HCT116 (cell line): ENCODE measurements around the gene PPFIA1. TPM values are rescaled to one million over a fixed set of nuclear protein-coding genes. Genes with fewer than 3 reads are reported as not detected.

Experiments
- ATAC-seq: fragments of 200-7000 bp; cut with Tn5 transposase; 2 replicates; pipeline ENCODE4 v1.9.1; 2020; ENCODE audit warnings: mild to moderate bottlenecking, moderate library complexity
- BruUV-seq: library from RNA; stranded (reverse); fragments of 400-500 nt; replicated peaks from 2 replicates; lab custom pipeline; 2021; lab: Mats Ljungman, UMichigan
- CTCF ChIA-PET: fragments of 300-600 bp; sonication (Branson Sonifier 250); formaldehyde crosslinking; loops from one replicate; lab custom pipeline; 2021; ENCODE audit warnings: antibody characterized with exemption; lab: Charles Lee
- POLR2A ChIA-PET: fragments of 300-600, 350-600 bp; sonication (Branson Sonifier 250); formaldehyde crosslinking; loops from one replicate; lab custom pipeline; 2021; ENCODE audit warnings: antibody characterized with exemption; lab: Charles Lee
- RAD21 ChIA-PET, 2 experiments: fragments of 300-600 bp; sonication (Branson Sonifier 250); formaldehyde crosslinking; loops; one replicate each; lab custom pipeline; 2023; ENCODE audit warnings: low total read pairs in 2 of 2; ENCODE audit not compliant: uncharacterized antibody in 2 of 2, unreplicated experiment in 2 of 2, low non-redundant PET in 1 of 2; lab: Charles Lee
- DNase-seq: peaks from one replicate; pipeline ENCODE4 v3.0.0-alpha.2; 2010; ENCODE audit warnings: low read depth, low spot score
- H2AFZ ChIP-seq: fragments of 200-600 bp; shearing (Covaris generic), sonication (generic); 2 replicates; pipeline ENCODE4 v1.6.1; 2017; ENCODE audit warnings: low read depth, mixed run types, mixed read lengths, antibody characterized with exemption, low read length; ENCODE audit not compliant: poor library complexity, severe bottlenecking
- H3K27ac ChIP-seq: 2 replicates; pipeline ENCODE4 v1.5.1; 2012; ENCODE audit warnings: low read depth, low read length
- H3K27me3 ChIP-seq: fragments of 200-600 bp; sonication (generic); 2 replicates; pipeline ENCODE4 v1.6.1; 2016; ENCODE audit warnings: mixed run types, low read length, mixed read lengths; ENCODE audit not compliant: insufficient read depth
- H3K36me3 ChIP-seq, 2 experiments: fragments of 200-500 bp in 1 of 2; fragments of 200-600 bp in 1 of 2; sonication (Bioruptor generic) in 1 of 2; sonication (generic) in 1 of 2; 2 replicates each; pipeline versions ENCODE4 v1.5.1 to v1.6.1; 2014 to 2016; ENCODE audit warnings: low read length in 2 of 2, inconsistent platforms in 1 of 2, mixed read lengths in 1 of 2, mixed run types in 1 of 2; ENCODE audit not compliant: insufficient read depth in 2 of 2, control insufficient read depth in 1 of 2
- H3K4me1 ChIP-seq, 2 experiments: fragments of 200-600 bp in 1 of 2; sonication (generic) in 1 of 2; 2 replicates each; pipeline versions ENCODE4 v1.5.1 to v1.6.1; 2012 to 2017; ENCODE audit warnings: low read length in 2 of 2, inconsistent platforms in 1 of 2, mild to moderate bottlenecking in 1 of 2, mixed read lengths in 1 of 2, mixed run types in 1 of 2, moderate library complexity in 1 of 2; ENCODE audit not compliant: insufficient read depth in 2 of 2, control insufficient read depth in 1 of 2
- H3K4me2 ChIP-seq: fragments of 200-600 bp; sonication (generic); 2 replicates; pipeline ENCODE4 v1.6.1; 2017; ENCODE audit warnings: mixed run types, low read length, mixed read lengths
- H3K4me3 ChIP-seq, 2 experiments: fragments of 200-600 bp in 1 of 2; sonication (generic) in 1 of 2; replicated peaks in 1 of 2; 2 replicates each; pipeline ENCODE4 v1.5.1; 2011 to 2016; ENCODE audit warnings: low read length in 2 of 2, control low read depth in 1 of 2, low read depth in 1 of 2, mild to moderate bottlenecking in 1 of 2, mixed read lengths in 1 of 2, mixed run types in 1 of 2
- H3K79me2 ChIP-seq: fragments of 200-600 bp; sonication (generic); 2 replicates; pipeline ENCODE4 v1.6.1; 2017; ENCODE audit warnings: mild to moderate bottlenecking, mixed run types, low read length, moderate library complexity, mixed read lengths; ENCODE audit not compliant: insufficient read depth
- H3K9ac ChIP-seq: fragments of 200-600 bp; sonication (generic); 2 replicates; pipeline ENCODE4 v1.6.1; 2016; ENCODE audit warnings: low read length, mixed read lengths
- H3K9me2 ChIP-seq: fragments of 200-600 bp; sonication (generic), shearing (Covaris generic); 2 replicates; pipeline ENCODE4 v1.6.1; 2017; ENCODE audit warnings: mixed run types, mild to moderate bottlenecking, moderate library complexity; ENCODE audit not compliant: insufficient read depth
- H3K9me3 ChIP-seq, 2 experiments: fragments of 200-500 bp in 1 of 2; fragments of 200-600 bp in 1 of 2; sonication (Bioruptor generic) in 1 of 2; sonication (generic) in 1 of 2; 2 replicates each; pipeline ENCODE4 v1.6.1; 2014 to 2017; ENCODE audit warnings: low read length in 2 of 2, mixed read lengths in 2 of 2, inconsistent platforms in 1 of 2, low read depth in 1 of 2, mild to moderate bottlenecking in 1 of 2, mixed run types in 1 of 2, moderate library complexity in 1 of 2; ENCODE audit not compliant: control insufficient read depth in 1 of 2, insufficient read depth in 1 of 2
- H4K20me1 ChIP-seq: fragments of 200-600 bp; sonication (generic), shearing (Covaris generic); 2 replicates; pipeline ENCODE4 v1.6.1; 2017; ENCODE audit warnings: mixed run types, mild to moderate bottlenecking, moderate library complexity; ENCODE audit not compliant: insufficient read depth
- ATF3 ChIP-seq: IDR thresholded peaks from 2 replicates; pipeline ENCODE4 v1.6.1; 2012
- POLR2AphosphoS5 ChIP-seq: IDR thresholded peaks from 2 replicates; pipeline ENCODE4 v1.6.1; 2011; ENCODE audit warnings: mild to moderate bottlenecking, low read depth, low read length, moderate library complexity
- RAD21 ChIP-seq: IDR thresholded peaks from 2 replicates; pipeline ENCODE4 v1.6.1; 2012; ENCODE audit warnings: low read depth, mild to moderate bottlenecking
- REST ChIP-seq: IDR thresholded peaks from 2 replicates; pipeline ENCODE4 v1.6.1; 2012; ENCODE audit warnings: low read depth
- SIN3A ChIP-seq: IDR thresholded peaks from 2 replicates; pipeline ENCODE4 v1.6.1; 2012; ENCODE audit warnings: low read depth
- TCF7L2 ChIP-seq: IDR thresholded peaks from 2 replicates; pipeline ENCODE4 v1.7.0; 2011; ENCODE audit warnings: borderline replicate concordance, inconsistent platforms; ENCODE audit not compliant: insufficient read depth, insufficient read length; ENCODE audit errors: extremely low read depth
- ZFX ChIP-seq: fragments of 450-650 bp; IDR thresholded peaks from 2 replicates; pipeline ENCODE4 v1.6.1; 2017
- intact Hi-C: fragments of 100-400 bp; cut with micrococcal nuclease; formaldehyde crosslinking; loops from 2 replicates; pipeline ENCODE4 v1.10.0; 2022
- total RNA-seq: library from RNA; stranded (reverse); gene quantifications from one replicate; pipeline ENCODE4 v1.2.1, GENCODE V29; 2021; ENCODE audit not compliant: unreplicated experiment

The PPFIA1 gene
- total RNA-seq, 1 experiment from 2014 or later: 48.6 TPM

GRCh38 chr11:70272009-70272408, 1.5 kb downstream of the PPFIA1 start:
- ChIA-PET POLR2A (no interaction called here), CTCF (no interaction called here), RAD21 (no interaction called here)
- Histone ChIP-seq H4K20me1 (no peaks in the 10 kb centered on the region), H3K79me2 (peaks cover 60% of the 10 kb centered on the region), H3K27ac (no peak overlapping the region), H3K4me1 (peaks cover 4 to 21% of the 10 kb centered on the region in 2 experiments; a peak in 3 of 4 replicates), H3K4me3 (peak overlapping the region; percentile 83 to 94; a peak in 3 of 4 replicates), H2AFZ (no peak overlapping the region), H3K4me2 (peak overlapping the region; percentile 88), H3K9me2 (no peaks in the 10 kb centered on the region), H3K36me3 (peaks cover 22 to 27% of the 10 kb centered on the region in 2 experiments), H3K27me3 (no peaks in the 10 kb centered on the region), H3K9ac (no peak overlapping the region), H3K9me3 (no peaks in the 10 kb centered on the region)
- no peak for DNase-seq
- ATAC-seq: no peak
- no peak for TF ChIP-seq POLR2AphosphoS5
- no peak for TF ChIP-seq ZFX
- TF ChIP-seq REST: no peak
- TF ChIP-seq ATF3: no peak
- TF ChIP-seq TCF7L2: no peak
- TF ChIP-seq SIN3A: no peak
- no peak for TF ChIP-seq RAD21
- intact Hi-C loops: loop anchor here (5.0 kb wide), 1 partner anchor 70 kb away; the partner anchor contains the start of gene FADD
- no TSS peak for BruUV-seq
